ENCODE data around the gene ZG16B. TPM values are rescaled to one million over a fixed set of nuclear protein-coding genes. Genes with fewer than 3 reads are reported as not detected.

The ZG16B gene, protein sequence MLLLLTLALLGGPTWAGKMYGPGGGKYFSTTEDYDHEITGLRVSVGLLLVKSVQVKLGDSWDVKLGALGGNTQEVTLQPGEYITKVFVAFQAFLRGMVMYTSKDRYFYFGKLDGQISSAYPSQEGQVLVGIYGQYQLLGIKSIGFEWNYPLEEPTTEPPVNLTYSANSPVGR
- total RNA-seq = 0.13 TPM in 1 of 2 replicates, not detected in the other

DNA sequence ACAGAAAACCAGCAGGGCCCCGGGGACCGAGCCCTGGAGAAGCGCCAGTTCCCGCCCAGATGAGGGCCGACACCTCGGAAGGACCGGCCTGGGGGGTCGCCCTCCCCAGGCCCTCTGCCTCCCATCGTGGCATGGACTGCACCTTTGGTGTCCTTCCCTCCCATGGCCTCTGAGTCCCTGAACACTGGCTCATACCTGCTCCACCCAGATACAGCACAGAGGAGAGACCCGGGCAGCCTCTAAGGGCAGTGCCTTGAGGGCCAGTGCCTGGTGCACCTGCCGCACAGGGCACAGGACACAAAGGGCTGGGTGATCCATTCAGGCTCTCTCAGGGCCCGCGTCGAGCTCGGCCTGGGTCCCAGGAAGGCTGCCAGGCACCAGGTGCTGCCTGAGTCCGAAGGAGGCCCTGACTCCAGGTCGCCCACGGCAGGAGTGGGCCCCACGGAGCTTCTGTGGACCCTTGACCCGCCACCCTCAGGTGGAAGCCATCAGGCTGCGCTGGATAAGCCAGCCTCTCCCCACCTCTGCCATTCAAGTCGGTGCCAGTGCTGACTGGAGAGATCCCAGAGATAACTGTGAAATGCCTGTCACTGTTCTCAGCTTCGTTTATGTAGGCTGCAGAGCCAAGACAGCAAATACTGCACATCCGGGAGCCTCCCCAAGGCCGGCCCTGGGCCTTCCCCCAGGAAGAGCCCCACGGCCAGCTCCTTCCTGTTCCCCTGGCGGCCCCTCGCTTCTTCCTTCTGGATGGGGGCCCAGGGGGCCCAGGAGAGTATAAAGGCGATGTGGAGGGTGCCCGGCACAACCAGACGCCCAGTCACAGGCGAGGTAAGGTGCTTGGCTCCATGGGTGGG is at the start of gene ZG16B:
Gene ZG16B, plus strand, starts transcription at position 803 of the 854 bp plus-strand sequence. CDS start 139 bp downstream, outside the sequence.
- no peak for DNase-seq (ENCODE audit: low read depth, low spot score)

- no peak for DNase-seq (ENCODE audit: low read depth, low spot score)
Observed at GRCh38 chr16:2782583-2783351, 47.3 kb upstream of the ZG16B start.

- no peak for DNase-seq (ENCODE audit: low read depth, low spot score)
Observed at GRCh38 chr16:2783581-2784357, 46.3 kb upstream of the ZG16B start.

DNA sequence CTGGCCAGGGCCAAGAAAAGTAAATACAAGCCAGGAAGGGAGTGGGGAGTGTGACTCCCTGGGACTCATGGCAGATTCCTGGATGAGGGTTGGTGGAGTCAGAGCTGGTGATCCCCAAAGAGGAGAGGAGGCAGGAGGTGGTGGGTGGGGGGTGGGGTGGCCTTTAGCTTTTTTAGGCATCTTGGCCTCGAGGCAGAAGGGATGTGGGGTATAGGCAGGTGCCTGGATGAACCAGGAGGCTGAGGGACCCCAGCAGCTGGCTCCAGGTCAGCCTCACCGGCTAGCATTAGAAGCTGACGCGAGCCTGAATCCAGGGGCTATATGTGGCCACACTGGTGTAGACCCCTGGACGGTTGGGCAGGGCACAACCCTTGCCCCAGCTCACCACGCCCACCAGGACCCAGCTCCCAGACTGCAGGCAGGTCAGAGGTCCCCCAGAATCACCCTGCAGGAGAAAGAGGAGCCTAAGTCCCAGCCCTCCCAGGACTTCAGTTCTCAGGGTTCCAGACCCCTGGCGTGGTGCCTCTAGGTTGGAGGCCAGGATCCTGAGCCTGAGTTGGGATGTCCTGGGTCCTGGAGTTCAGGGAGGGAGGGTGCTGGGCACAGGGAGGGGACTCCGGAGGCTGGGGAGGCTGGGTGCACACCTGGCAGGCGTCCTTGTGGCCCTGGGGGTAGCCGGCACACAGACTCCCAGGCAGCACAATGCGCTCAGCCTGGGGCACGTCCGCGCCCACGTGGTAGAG is 45.6 kb upstream of the ZG16B start:
- DNase-seq (ENCODE audit: low read depth, low spot score) = no peak

DNA sequence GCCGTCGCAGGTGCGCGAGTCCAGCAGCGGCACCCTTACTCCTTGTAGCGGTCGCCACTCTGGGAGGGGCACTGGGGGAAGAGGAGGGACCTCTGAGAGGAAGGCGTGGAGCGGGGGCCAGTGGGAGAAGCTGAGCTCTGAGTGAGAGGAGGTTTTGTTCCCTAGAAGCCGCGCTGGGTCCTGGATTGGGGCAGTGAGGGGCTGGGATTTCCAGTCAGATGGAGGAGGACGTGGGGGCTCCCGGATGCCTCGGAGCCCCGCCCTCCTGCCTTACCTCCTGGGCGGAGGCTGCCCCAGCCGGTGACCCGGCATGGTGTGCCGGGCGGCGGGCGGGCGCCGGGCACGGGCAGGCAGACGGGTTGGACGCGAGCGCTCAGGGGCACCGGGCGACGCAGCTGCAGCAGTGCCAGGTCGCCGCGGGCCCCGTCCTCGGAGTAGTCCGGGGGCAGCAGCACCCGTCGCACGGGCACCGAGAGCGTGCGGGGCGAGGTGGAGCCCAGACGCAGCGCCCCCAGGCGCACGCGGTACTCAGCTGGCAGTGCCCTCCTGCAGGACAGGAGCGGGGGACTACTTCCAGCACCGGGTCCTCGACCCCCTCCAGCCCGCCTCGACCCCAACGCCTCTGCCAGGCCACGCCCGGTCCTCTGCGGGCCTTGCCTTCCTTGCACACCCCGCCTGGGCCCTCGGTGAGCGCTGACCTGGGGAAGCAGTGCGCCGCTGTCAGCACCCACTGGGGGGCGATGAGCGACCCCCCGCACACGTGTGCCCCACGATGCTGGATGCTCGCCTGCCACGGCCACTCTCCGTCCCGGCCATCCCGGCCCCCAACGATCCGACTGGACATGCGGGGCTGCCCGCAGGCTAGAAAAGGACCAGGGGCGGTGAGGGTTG is 44.8 kb upstream of the ZG16B start:
- DNase-seq (ENCODE audit: low read depth, low spot score) = no peak

GRCh38 chr16:2786061-2786825 is 43.9 kb upstream of the ZG16B start:
- DNase-seq (ENCODE audit: low read depth, low spot score) = no peak

- DNase-seq (ENCODE audit: low read depth, low spot score) = no peak
Observed at GRCh38 chr16:2786826-2787151, 43.3 kb upstream of the ZG16B start.

DNA sequence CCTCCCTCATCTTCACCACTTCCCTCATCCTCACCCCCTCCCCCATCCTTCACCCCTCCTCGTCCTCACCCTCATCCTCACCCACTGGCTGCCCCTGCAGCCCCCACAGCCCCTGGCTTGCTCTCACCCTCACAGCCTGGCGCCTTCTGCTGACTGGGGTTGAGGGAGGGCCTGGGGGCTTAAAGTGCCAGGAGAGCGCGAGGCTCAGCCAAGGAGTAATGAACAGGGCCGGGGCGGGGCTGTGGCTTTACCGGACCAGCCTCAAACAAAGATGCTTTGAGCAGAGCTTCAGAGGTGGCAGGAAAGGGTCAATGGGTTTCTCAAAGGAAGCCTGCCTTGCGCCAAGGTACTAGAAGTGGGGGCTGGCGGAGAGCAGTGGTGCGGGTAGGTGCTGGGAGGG is 42.7 kb upstream of the ZG16B start, which contains the start of gene PRSS33:
Gene PRSS33, minus strand, starts transcription at position 155 of the 400 bp plus-strand sequence. CDS start 1,013 bp downstream, outside the sequence.
- no peak for DNase-seq (ENCODE audit: low read depth, low spot score)

- DNase-seq (ENCODE audit: low read depth, low spot score) = no peak
Observed at GRCh38 chr16:2787961-2788360, 42.1 kb upstream of the ZG16B start.

DNA sequence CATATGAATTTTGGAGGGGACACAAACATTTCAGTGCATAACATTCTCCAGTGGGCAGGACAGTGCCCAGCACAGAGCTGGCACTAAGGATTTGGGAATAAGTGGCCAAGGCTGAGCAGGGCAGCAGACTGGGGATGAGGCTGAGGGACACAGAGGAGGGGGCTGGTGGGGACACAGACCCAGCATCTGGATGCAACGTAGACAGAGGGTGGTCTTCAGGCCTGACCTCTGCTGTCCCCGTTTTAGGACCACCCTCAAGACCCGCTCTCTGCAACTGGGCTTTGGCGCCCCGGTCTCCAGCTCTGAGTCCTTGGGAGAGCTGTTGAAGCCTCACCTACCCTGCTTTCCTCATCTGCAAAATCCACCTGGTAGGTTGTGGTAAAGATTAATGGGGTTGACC is 39.5 kb upstream of the ZG16B start:
- DNase-seq (ENCODE audit: low read depth, low spot score) = no peak

DNA sequence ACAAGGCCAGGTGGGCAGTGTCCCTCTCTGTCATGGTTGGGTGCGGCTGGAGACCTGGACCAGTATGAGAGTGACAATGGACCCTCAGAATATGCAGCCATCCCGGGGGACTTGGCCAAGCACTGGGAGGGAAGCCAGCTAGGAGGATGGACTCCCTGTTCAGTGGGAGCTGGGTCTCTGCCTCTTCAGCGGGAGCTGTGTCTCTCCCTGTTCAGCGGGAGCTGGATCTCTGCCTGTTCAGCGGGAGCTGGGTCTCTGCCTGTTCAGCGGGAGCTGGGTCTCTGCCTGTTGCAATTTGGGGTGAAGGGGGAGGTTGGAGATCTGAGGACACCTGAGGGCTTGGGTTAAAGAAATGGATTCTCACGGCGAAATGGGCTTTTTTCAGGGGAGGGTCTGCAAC is 38.9 kb upstream of the ZG16B start:
- DNase-seq (ENCODE audit: low read depth, low spot score) = no peak

GRCh38 chr16:2792940-2793339 is 37.2 kb upstream of the ZG16B start:
- DNase-seq (ENCODE audit: low read depth, low spot score) = no peak

DNA sequence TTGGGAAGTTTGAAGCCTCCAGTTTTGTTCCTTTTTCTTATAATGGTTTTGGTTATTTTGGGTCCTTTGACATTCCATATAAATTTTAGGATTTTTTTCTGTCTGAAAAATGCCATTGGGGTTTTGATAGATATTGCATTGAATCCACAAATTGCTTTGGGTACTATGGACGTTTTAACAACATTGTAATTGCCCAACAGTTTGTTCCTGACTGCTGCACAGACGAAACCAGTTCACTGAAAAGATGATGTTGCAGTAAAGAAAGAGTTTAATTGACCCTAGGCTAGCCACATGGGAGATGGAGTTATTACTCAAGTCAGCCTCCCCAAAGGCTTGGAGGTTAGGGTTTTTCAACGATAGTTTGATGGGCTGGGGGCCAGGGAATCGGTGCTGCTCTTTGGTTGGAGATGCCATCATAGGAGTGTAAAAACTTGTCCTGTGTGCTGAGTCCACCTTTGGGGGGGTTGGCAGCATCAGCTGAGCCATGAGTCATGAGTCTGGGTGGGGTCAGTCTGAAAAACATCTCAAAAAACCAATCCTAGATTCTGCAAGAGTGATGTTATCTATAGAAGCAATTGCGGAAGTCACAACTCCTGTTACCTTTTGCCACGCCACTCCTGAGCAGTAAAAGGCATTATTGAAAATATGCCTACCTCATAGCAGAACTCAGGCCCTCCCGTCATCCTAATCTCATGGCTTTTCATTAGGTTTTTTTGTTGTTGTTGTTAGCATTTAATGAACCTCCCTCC is 34.5 kb upstream of the ZG16B start:
- no peak for DNase-seq (ENCODE audit: low read depth, low spot score)

GRCh38 chr16:2798723-2799204 is 31.3 kb upstream of the ZG16B start:
- no peak for DNase-seq (ENCODE audit: low read depth, low spot score)

DNA sequence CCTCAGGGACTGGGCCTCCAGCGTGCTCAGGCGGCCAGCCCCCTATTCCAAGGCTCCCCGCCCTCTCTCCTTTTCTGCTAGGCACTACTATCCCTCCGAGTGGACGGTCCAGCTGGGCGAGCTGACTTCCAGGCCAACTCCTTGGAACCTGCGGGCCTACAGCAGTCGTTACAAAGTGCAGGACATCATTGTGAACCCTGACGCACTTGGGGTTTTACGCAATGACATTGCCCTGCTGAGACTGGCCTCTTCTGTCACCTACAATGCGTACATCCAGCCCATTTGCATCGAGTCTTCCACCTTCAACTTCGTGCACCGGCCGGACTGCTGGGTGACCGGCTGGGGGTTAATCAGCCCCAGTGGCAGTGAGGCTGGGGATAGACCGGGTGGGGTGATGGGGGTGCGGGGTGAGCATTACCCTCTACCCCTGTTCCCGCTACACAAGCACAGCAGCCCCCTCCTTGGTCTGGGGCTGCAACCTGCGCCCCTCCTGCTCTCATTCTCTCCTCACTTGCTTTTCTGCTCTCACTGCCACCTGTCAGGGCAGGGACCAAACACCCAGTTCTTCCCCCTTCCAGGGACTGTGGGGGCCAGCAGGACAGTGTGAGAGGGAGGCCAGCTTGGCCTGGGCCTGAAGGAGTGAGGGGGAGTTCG is 30.8 kb upstream of the ZG16B start:
- no peak for DNase-seq (ENCODE audit: low read depth, low spot score)

DNA sequence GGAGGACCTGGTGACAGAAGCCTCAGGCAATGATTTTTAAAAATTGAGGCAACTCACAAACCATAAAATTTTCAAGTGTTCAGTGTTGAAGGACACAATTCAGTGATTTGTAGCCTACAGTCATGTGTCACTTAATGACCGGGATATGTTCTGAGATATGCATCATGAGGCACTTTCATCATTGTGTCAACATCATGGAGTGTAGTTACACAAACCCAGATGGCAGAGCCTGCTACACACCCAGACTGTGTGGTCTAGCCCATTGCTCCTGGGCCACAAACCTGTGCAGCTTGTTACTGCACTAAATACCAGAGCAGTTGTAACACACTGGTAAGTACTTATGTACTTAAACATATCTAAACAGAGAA is 30.3 kb upstream of the ZG16B start:
- DNase-seq (ENCODE audit: low read depth, low spot score) = no peak

GRCh38 chr16:2803545-2804195 is 26.4 kb upstream of the ZG16B start:
- DNase-seq (ENCODE audit: low read depth, low spot score) = no peak
